ENCODE data around the gene SNTB2.

The SNTB2 gene

DNA sequence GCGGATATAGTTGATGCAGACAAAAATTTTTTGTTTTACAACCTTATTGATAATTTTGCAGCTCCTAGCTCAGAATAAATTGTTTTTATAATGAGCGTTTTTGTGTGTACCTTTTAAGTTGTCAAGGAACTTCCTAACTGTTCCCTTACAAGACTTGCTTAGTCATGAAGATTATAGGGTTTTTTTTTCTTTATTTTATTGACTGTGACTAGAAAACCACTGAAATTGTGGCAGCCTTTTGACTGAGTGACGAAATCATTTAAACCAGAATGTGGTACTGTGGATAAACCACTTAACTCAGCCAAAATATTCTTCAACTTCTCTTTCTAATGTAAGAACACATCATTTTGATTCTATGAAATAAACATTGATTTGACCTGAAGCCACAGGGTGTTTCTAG is 83.4 kb downstream of the SNTB2 start:
- TF ChIP-seq, protein P1, sequence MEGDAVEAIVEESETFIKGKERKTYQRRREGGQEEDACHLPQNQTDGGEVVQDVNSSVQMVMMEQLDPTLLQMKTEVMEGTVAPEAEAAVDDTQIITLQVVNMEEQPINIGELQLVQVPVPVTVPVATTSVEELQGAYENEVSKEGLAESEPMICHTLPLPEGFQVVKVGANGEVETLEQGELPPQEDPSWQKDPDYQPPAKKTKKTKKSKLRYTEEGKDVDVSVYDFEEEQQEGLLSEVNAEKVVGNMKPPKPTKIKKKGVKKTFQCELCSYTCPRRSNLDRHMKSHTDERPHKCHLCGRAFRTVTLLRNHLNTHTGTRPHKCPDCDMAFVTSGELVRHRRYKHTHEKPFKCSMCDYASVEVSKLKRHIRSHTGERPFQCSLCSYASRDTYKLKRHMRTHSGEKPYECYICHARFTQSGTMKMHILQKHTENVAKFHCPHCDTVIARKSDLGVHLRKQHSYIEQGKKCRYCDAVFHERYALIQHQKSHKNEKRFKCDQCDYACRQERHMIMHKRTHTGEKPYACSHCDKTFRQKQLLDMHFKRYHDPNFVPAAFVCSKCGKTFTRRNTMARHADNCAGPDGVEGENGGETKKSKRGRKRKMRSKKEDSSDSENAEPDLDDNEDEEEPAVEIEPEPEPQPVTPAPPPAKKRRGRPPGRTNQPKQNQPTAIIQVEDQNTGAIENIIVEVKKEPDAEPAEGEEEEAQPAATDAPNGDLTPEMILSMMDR (IDR thresholded peaks at IDR 0.05; ENCODE audit: low read depth, low read length) = no peak
- no peak for DNase-seq (ENCODE audit: extremely low read depth, low read depth)

DNA sequence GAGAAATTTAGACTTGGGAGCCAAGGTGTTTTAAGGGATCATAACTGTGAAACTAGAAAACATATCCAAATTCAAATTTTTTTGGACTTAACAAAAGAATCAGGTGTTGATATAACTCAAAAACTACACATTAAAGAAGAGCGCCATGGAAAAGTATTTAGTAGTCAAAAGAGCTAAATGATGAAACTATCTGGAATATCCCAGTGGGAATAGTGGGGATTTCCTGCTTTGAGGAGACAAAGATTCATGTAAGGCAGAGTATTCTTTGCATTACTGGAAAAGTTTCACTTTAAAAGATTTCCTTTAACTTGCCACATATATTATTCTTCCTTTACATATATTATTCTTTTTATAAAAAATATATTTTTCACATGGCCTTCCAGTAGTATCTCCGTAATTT is 83.9 kb downstream of the SNTB2 start:
- TF ChIP-seq, protein P1 (IDR thresholded peaks at IDR 0.05; ENCODE audit: low read depth, low read length) = no peak
- DNase-seq (ENCODE audit: extremely low read depth, low read depth) = no peak

DNA sequence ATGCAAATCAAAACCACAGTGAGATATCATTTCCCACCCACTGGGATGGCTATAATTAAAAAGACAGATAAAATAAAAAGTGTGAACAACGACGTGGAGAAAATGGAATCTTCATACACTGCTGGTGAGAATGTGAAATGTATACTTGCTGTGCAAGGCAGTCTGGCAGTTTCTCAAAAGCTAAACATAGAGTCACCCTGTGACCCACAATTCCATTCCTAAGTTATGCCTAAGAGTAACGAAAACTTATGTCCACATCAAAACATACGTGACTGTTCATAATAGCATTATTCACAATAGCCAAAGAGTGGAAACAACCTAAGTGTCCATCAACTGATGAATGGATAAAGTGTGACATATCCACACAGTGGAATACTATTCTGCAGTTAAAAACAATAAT is 86.0 kb downstream of the SNTB2 start:
- no peak for DNase-seq (ENCODE audit: extremely low read depth, low read depth)
- TF ChIP-seq, protein P1 (IDR thresholded peaks at IDR 0.05; ENCODE audit: low read depth, low read length) = no peak

DNA sequence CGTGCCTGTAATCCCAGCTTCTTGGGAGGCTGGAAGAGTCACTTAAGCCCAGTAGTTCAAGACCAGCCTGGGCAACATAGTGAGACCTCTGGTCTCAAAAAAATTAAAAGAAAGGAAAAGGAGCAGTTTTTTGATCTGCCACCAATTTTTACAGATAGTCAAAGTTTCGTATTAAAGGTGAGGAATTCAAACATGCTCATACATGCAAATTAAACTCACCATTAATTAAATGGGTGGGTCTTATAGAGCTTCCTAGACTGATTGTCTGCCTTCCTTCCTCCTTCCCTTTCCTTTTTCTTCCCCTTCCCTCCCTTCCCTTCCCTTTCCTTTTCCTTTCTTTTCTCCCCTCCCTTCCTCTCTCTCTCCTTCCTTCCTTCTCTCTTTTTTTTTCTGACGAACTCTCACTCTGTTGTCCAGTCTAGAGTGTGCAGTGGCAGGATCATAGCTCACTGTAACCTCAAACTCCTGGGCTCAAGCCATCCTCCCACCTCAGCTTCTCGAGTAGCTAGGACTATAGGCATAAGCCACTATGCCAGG is 87.8 kb downstream of the SNTB2 start:
- TF ChIP-seq, protein P1 (IDR thresholded peaks at IDR 0.05; ENCODE audit: low read depth, low read length) = no peak
- DNase-seq (ENCODE audit: extremely low read depth, low read depth) = no peak

DNA sequence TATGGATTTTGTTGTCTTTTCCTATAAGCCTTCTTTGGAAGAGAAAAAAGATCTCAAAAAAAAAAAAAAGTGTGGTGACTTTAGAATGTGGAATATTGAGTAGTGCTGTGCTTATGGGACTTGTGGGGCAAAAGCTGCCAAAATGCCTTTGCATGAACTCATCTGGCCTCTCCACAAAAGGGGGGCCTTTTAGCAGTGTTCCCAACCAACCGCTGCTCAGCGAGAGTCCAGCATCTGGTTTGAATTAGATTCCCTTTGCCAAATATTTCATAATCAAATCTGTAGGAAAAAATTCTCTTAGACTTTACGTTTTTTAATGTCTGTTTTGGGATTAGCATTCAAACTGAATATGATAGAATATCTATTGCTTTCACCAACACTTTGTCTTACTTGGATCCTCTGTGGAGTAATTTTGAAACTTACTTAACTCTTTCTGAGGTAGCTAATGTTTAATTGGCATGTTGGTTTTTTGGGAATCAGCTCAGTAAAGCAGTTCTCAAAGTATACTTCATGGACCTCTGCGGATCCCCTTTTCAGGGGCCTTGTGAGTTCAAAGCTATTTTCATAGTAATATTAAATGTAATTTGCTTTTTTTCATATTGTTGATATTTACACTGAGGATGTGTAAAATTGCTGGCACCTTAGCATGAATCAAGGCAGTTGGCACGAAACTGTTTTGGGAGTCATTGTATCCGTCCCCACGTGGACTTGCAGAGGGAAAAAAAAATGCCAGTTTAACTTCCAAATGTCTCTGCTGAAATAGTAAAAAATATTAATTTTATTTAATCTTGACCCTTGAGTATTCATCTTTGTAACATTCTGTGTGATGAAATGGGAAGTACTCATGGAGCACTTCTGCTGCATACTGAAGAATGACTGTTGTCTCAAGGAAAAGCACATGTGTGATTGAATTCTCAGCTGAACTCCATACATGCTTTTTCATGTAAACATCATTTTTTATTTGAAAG is 89.5 kb downstream of the SNTB2 start:
- TF ChIP-seq, protein P1 (IDR thresholded peaks at IDR 0.05; ENCODE audit: low read depth, low read length) = no peak
- DNase-seq (ENCODE audit: extremely low read depth, low read depth) = peak; percentile 95

DNA sequence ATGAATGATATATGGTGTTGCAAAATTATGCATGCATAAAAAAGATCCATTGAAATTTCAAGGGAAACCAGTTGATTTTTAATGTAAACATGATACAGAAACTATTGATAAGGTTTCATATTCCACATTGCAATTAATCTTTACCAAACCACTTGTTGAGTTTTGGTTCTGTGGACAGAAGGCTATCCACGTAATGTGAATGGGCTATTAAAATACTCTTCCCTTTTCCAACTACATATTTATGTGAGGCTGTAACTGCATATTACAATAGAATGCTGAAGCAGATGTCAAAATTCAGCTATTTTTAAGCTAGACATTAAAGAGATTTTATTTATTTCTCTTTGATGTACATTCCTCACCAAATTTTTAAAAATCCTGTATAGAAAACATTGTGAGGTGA is 90.4 kb downstream of the SNTB2 start:
- no peak for DNase-seq (ENCODE audit: extremely low read depth, low read depth)
- TF ChIP-seq, protein P1 (IDR thresholded peaks at IDR 0.05; ENCODE audit: low read depth, low read length) = no peak

DNA sequence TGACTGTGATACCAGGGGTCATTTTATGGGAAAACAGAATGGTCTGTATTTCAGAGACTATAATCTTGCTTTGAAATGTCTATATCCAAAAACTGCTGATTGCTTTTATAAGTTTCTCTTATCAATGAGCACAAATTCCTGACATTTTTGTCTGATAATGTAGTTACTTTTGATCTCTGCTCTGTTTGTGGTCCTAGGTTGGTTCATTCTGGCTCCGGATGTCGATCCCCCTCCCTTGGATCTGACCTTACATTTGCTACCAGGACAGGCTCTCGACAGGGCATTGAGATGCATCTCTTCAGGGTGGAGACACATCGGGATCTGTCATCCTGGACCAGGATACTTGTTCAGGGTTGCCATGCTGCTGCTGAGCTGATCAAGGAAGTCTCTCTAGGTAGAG is 96.9 kb downstream of the SNTB2 start:
- TF ChIP-seq, protein P1 (IDR thresholded peaks at IDR 0.05; ENCODE audit: low read depth, low read length) = no peak

More for the DNA sequence above, 96.9 kb downstream of the SNTB2 start:
- DNase-seq (ENCODE audit: extremely low read depth, low read depth) = no peak
